WTC11 (cell line): ENCODE data around the gene FAM20C. TPM values are rescaled to one million over a fixed set of nuclear protein-coding genes. Genes with fewer than 3 reads are reported as not detected.

Experiments
- ATAC-seq: fragments of 200-7000 bp; cut with Tn5 transposase; 2 replicates; pipeline ENCODE4 v1.10.0; 2021; ENCODE audit warnings: mild to moderate bottlenecking, moderate library complexity
- CTCF ChIA-PET: fragments of 300-600 bp; sonication (Branson Sonifier 250); formaldehyde crosslinking; loops from one replicate; lab custom pipeline; 2021; ENCODE audit warnings: antibody characterized with exemption; lab: Charles Lee
- POLR2A ChIA-PET: fragments of 350-600 bp; sonication (Branson Sonifier 250); formaldehyde crosslinking; loops from one replicate; lab custom pipeline; 2021; ENCODE audit warnings: antibody characterized with exemption; lab: Charles Lee
- DNase-seq: peaks from one replicate; pipeline ENCODE4 v3.0.0; 2021; ENCODE audit warnings: low spot score
- H3K27ac Mint-ChIP-seq: 2 replicates; pipeline ENCODE4 v1.8.0; 2021; ENCODE audit warnings: mixed read lengths
- H3K27me3 Mint-ChIP-seq: 2 replicates; pipeline ENCODE4 v1.8.0; 2021; ENCODE audit warnings: low read depth, mild to moderate bottlenecking, moderate library complexity, mixed read lengths
- H3K36me3 Mint-ChIP-seq: 2 replicates; pipeline ENCODE4 v1.8.0; 2021; ENCODE audit warnings: mixed read lengths
- H3K4me1 Mint-ChIP-seq: 2 replicates; pipeline ENCODE4 v1.8.0; 2022; ENCODE audit warnings: mixed read lengths
- H3K4me3 Mint-ChIP-seq: 2 replicates; pipeline ENCODE4 v1.8.0; 2021; ENCODE audit warnings: mild to moderate bottlenecking, moderate library complexity, mixed read lengths
- H3K9me3 Mint-ChIP-seq: 2 replicates; pipeline ENCODE4 v1.8.0; 2021; ENCODE audit warnings: mixed read lengths
- FOXJ3 ChIP-seq: sonication (generic); formaldehyde crosslinking; IDR thresholded peaks from 2 replicates; pipeline ENCODE4 v1.9.0; 2021; ENCODE audit warnings: missing genetic modification reagents, mild to moderate bottlenecking, borderline replicate concordance
- HMGA2 ChIP-seq: fragments of 250-450 bp; sonication (Bioruptor Pico); IDR thresholded peaks from 2 replicates; pipeline ENCODE4 v1.4.0; 2021; ENCODE audit warnings: mild to moderate bottlenecking, moderate library complexity
- JAZF1 ChIP-seq: fragments of 250-450 bp; sonication (Bioruptor Pico); IDR thresholded peaks from 2 replicates; pipeline ENCODE4 v1.9.0; 2021; ENCODE audit warnings: moderate library complexity, mild to moderate bottlenecking, inconsistent platforms
- JUN ChIP-seq: sonication (generic); formaldehyde crosslinking; IDR thresholded peaks from 2 replicates; pipeline ENCODE4 v1.8.0; 2023; ENCODE audit warnings: mild to moderate bottlenecking, missing genetic modification reagents
- MYBL2 ChIP-seq: sonication (generic); formaldehyde crosslinking; IDR thresholded peaks from 2 replicates; pipeline ENCODE4 v1.8.1; 2023; ENCODE audit warnings: mild to moderate bottlenecking, moderate library complexity, missing genetic modification reagents
- NR2C2 ChIP-seq: sonication (generic); formaldehyde crosslinking; IDR thresholded peaks from 2 replicates; pipeline ENCODE4 v1.8.0; 2022; ENCODE audit warnings: mild to moderate bottlenecking, missing genetic modification reagents
- OVOL2 ChIP-seq: fragments of 250-450 bp; sonication (Bioruptor Pico); IDR thresholded peaks from 2 replicates; pipeline ENCODE4 v1.9.0; 2021; ENCODE audit warnings: mild to moderate bottlenecking, borderline replicate concordance
- SP1 ChIP-seq: sonication (generic); formaldehyde crosslinking; conservative IDR thresholded peaks from 2 replicates; pipeline ENCODE4 v1.8.1; 2022; ENCODE audit warnings: missing genetic modification reagents
- TCF7 ChIP-seq: sonication (generic); formaldehyde crosslinking; IDR thresholded peaks from 2 replicates; pipeline ENCODE4 v1.8.0; 2022; ENCODE audit warnings: mild to moderate bottlenecking, low read depth, missing genetic modification reagents, moderate library complexity
- TEAD1 ChIP-seq: sonication (generic); formaldehyde crosslinking; IDR thresholded peaks from 2 replicates; pipeline ENCODE4 v1.8.0; 2022; ENCODE audit warnings: mild to moderate bottlenecking, missing genetic modification reagents
- ZBTB21 ChIP-seq: sonication (generic); formaldehyde crosslinking; IDR thresholded peaks from 2 replicates; pipeline ENCODE4 v1.8.1; 2023; ENCODE audit warnings: mild to moderate bottlenecking, missing genetic modification reagents, borderline replicate concordance
- ZNF219 ChIP-seq: sonication (generic); formaldehyde crosslinking; IDR thresholded peaks from 2 replicates; pipeline ENCODE4 v1.8.0; 2023; ENCODE audit warnings: missing genetic modification reagents, mild to moderate bottlenecking, borderline replicate concordance
- ZNF423 ChIP-seq: fragments of 250-450 bp; sonication (Bioruptor Pico); IDR thresholded peaks from 2 replicates; pipeline ENCODE4 v2.1.2; 2022; ENCODE audit warnings: mild to moderate bottlenecking, moderate library complexity
- total RNA-seq: library from RNA; stranded (reverse); gene quantifications from 3 replicates; pipeline ENCODE4 v1.2.3, GENCODE V29; 2021
- TF ChIP-seq, protein P1 (sequence below): fragments of 250-450 bp; sonication (Bioruptor Pico); IDR thresholded peaks from 2 replicates; pipeline ENCODE4 v1.9.0; 2021; ENCODE audit warnings: mild to moderate bottlenecking, borderline replicate concordance
- TF ChIP-seq, protein P2 (sequence below): sonication (generic); formaldehyde crosslinking; conservative IDR thresholded peaks from 2 replicates; pipeline ENCODE4 v1.8.1; 2023; ENCODE audit warnings: mild to moderate bottlenecking, low read depth, missing genetic modification reagents, moderate library complexity
- TF ChIP-seq, protein P3 (sequence below): sonication (generic); formaldehyde crosslinking; IDR thresholded peaks from 2 replicates; pipeline ENCODE4 v1.8.0; 2022; ENCODE audit warnings: mild to moderate bottlenecking, missing genetic modification reagents
- TF ChIP-seq, protein P4 (sequence below): sonication (generic); formaldehyde crosslinking; IDR thresholded peaks from 2 replicates; pipeline ENCODE4 v1.8.0; 2023; ENCODE audit warnings: missing genetic modification reagents
- TF ChIP-seq, protein P5 (sequence below): fragments of 250-450 bp; sonication (Bioruptor Pico); IDR thresholded peaks from 2 replicates; pipeline ENCODE4 v1.8.0; 2021; ENCODE audit warnings: mild to moderate bottlenecking
- TF ChIP-seq, protein P6 (sequence below): sonication (generic); formaldehyde crosslinking; IDR thresholded peaks from 2 replicates; pipeline ENCODE4 v1.8.1; 2023; ENCODE audit warnings: mild to moderate bottlenecking, missing genetic modification reagents, moderate library complexity

FAM20C gene
- total RNA-seq, 1 experiment from 2014 or later: 64.9 TPM

DNA sequence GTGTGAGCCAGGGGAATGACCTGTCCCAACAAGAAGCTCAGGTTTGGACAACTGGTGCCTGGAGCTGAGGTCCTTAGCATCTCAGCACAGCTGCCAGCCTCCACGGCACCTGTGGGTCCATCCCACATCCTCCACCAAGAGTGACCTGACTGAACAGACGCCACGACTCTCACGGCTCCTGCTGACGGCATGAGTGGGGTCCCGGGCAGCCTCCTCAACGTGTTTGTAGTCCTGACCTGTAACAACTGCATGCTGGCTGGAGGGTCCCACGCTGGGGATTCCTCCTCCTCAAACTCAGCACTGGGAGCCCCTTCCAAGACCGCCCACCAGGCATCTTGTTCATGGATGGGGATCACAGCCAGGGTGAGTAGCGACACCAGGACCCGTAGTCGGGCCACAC is 36.2 kb downstream of the FAM20C start (continued):
- no peak for TF ChIP-seq TEAD1 (CRISPR knock-in tag)
- TF ChIP-seq JUN (CRISPR knock-in tag): no peak
- no peak for TF ChIP-seq HMGA2 (CRISPR knock-in tag)
- TF ChIP-seq, protein P1, sequence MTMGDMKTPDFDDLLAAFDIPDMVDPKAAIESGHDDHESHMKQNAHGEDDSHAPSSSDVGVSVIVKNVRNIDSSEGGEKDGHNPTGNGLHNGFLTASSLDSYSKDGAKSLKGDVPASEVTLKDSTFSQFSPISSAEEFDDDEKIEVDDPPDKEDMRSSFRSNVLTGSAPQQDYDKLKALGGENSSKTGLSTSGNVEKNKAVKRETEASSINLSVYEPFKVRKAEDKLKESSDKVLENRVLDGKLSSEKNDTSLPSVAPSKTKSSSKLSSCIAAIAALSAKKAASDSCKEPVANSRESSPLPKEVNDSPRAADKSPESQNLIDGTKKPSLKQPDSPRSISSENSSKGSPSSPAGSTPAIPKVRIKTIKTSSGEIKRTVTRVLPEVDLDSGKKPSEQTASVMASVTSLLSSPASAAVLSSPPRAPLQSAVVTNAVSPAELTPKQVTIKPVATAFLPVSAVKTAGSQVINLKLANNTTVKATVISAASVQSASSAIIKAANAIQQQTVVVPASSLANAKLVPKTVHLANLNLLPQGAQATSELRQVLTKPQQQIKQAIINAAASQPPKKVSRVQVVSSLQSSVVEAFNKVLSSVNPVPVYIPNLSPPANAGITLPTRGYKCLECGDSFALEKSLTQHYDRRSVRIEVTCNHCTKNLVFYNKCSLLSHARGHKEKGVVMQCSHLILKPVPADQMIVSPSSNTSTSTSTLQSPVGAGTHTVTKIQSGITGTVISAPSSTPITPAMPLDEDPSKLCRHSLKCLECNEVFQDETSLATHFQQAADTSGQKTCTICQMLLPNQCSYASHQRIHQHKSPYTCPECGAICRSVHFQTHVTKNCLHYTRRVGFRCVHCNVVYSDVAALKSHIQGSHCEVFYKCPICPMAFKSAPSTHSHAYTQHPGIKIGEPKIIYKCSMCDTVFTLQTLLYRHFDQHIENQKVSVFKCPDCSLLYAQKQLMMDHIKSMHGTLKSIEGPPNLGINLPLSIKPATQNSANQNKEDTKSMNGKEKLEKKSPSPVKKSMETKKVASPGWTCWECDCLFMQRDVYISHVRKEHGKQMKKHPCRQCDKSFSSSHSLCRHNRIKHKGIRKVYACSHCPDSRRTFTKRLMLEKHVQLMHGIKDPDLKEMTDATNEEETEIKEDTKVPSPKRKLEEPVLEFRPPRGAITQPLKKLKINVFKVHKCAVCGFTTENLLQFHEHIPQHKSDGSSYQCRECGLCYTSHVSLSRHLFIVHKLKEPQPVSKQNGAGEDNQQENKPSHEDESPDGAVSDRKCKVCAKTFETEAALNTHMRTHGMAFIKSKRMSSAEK (CRISPR knock-in tag): no peak
- TF ChIP-seq, protein P2, sequence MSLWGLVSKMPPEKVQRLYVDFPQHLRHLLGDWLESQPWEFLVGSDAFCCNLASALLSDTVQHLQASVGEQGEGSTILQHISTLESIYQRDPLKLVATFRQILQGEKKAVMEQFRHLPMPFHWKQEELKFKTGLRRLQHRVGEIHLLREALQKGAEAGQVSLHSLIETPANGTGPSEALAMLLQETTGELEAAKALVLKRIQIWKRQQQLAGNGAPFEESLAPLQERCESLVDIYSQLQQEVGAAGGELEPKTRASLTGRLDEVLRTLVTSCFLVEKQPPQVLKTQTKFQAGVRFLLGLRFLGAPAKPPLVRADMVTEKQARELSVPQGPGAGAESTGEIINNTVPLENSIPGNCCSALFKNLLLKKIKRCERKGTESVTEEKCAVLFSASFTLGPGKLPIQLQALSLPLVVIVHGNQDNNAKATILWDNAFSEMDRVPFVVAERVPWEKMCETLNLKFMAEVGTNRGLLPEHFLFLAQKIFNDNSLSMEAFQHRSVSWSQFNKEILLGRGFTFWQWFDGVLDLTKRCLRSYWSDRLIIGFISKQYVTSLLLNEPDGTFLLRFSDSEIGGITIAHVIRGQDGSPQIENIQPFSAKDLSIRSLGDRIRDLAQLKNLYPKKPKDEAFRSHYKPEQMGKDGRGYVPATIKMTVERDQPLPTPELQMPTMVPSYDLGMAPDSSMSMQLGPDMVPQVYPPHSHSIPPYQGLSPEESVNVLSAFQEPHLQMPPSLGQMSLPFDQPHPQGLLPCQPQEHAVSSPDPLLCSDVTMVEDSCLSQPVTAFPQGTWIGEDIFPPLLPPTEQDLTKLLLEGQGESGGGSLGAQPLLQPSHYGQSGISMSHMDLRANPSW (CRISPR knock-in tag): no peak
- no peak for TF ChIP-seq MYBL2 (CRISPR knock-in tag)
- TF ChIP-seq, all 79 proteins: peak for 0

DNA sequence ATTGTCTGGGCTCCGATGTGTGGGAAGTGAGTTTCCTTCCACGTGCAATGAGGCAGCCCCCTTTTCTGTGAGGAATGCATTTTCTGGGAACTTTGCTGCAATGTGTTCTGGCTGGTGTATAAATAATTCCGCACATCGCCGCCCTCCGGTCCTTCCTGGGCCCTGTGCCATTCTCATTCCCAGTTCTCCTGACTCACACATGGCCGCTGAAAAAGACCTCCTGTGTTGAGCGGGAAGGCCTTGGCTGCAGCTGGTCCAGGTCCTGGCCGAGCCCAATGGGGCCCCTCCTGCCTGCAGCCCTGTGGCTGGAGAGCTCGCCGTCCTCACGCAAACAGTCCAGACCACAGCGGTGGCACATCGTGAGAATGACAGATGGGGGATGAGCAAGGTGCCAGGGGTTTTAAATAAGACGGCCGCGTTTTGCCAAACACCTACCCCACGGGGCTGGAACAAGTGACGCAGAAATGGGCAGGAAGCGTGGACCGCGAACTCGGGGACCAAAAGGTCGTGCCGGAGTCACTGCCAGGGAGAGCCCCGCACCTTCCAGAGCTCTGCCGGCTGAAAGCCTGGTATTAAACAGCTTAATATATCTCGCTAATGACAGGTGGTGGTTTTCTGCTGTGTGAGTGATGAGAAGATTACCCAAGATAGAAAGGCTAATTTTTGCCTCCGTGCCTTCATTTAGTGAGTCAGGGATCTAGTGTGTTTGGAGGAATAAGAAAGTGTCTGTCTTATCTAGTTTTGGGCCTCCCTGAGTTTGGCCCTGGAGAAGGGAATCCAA is 37.0 kb downstream of the FAM20C start:
- CTCF ChIA-PET: interaction anchor here (1.3 kb wide), 1 partner anchor 29 kb away, joined by 8 read pairs; no protein-coding TSS in a partner anchor
- H3K27me3 Mint-ChIP-seq: no peaks in the 10 kb centered on the region
- no peak for ATAC-seq
- H3K27ac Mint-ChIP-seq: no peak overlapping the region
- TF ChIP-seq, protein P3, sequence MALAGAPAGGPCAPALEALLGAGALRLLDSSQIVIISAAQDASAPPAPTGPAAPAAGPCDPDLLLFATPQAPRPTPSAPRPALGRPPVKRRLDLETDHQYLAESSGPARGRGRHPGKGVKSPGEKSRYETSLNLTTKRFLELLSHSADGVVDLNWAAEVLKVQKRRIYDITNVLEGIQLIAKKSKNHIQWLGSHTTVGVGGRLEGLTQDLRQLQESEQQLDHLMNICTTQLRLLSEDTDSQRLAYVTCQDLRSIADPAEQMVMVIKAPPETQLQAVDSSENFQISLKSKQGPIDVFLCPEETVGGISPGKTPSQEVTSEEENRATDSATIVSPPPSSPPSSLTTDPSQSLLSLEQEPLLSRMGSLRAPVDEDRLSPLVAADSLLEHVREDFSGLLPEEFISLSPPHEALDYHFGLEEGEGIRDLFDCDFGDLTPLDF: no peak
- no peak for TF ChIP-seq JUN (CRISPR knock-in tag)
- TF ChIP-seq OVOL2 (CRISPR knock-in tag): no peak
- no peak for TF ChIP-seq HMGA2 (CRISPR knock-in tag)
- TF ChIP-seq, all 79 proteins: peak for 0
- Mint-ChIP-seq H3K36me3 (no peaks in the 10 kb centered on the region), H3K9me3 (no peaks in the 10 kb centered on the region), H3K4me1 (no peaks in the 10 kb centered on the region), H3K4me3 (no peak overlapping the region)
- POLR2A ChIA-PET: no interaction called here
- DNase-seq: no peak

DNA sequence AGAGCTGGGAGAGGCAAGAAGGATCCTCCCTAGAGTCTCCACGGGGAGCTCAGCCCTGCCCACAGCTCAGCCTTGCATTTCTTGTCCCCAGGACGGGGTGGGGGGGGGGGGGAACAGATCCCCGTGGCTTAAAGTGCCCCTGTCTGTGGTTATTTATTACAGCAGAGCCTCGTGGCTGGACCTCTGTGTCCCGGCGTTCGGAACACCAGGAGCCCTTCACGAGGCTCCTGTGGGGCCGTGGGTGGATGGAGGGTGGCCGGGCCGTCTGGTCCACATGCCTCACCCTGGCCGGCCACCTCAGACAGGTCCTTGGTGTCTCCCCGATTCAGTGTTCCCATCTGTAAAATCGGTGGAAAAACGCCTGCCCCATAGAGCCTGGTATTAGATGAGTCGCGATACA is 37.9 kb downstream of the FAM20C start:
- CTCF ChIA-PET: interaction anchor here (1.3 kb wide), 1 partner anchor 30 kb away, joined by 8 read pairs; no protein-coding TSS in a partner anchor
- H3K4me1 Mint-ChIP-seq: no peaks in the 10 kb centered on the region
- ATAC-seq: no peak
- TF ChIP-seq ZNF219 (CRISPR knock-in tag) (no peak), TCF7 (CRISPR knock-in tag) (no peak), NR2C2 (CRISPR knock-in tag) (no peak), OVOL2 (CRISPR knock-in tag) (no peak), SP1 (CRISPR knock-in tag) (no peak), ZBTB21 (no peak), FOXJ3 (CRISPR knock-in tag) (no peak), ZNF423 (CRISPR knock-in tag) (no peak), JAZF1 (CRISPR knock-in tag) (no peak)
- TF ChIP-seq, protein P4, sequence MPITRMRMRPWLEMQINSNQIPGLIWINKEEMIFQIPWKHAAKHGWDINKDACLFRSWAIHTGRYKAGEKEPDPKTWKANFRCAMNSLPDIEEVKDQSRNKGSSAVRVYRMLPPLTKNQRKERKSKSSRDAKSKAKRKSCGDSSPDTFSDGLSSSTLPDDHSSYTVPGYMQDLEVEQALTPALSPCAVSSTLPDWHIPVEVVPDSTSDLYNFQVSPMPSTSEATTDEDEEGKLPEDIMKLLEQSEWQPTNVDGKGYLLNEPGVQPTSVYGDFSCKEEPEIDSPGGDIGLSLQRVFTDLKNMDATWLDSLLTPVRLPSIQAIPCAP (CRISPR knock-in tag): no peak
- TF ChIP-seq, protein P5, sequence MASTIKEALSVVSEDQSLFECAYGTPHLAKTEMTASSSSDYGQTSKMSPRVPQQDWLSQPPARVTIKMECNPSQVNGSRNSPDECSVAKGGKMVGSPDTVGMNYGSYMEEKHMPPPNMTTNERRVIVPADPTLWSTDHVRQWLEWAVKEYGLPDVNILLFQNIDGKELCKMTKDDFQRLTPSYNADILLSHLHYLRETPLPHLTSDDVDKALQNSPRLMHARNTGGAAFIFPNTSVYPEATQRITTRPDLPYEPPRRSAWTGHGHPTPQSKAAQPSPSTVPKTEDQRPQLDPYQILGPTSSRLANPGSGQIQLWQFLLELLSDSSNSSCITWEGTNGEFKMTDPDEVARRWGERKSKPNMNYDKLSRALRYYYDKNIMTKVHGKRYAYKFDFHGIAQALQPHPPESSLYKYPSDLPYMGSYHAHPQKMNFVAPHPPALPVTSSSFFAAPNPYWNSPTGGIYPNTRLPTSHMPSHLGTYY (CRISPR knock-in tag): no peak
- TF ChIP-seq, protein P6, sequence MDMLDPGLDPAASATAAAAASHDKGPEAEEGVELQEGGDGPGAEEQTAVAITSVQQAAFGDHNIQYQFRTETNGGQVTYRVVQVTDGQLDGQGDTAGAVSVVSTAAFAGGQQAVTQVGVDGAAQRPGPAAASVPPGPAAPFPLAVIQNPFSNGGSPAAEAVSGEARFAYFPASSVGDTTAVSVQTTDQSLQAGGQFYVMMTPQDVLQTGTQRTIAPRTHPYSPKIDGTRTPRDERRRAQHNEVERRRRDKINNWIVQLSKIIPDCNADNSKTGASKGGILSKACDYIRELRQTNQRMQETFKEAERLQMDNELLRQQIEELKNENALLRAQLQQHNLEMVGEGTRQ (CRISPR knock-in tag): no peak

More for the DNA sequence above, 37.9 kb downstream of the FAM20C start:
- no peaks in the 10 kb centered on the region for H3K9me3 Mint-ChIP-seq
- H3K4me3 Mint-ChIP-seq: no peak overlapping the region
- no peak for DNase-seq
- H3K27me3 Mint-ChIP-seq: no peaks in the 10 kb centered on the region
- no peak overlapping the region for H3K27ac Mint-ChIP-seq
- H3K36me3 Mint-ChIP-seq: no peaks in the 10 kb centered on the region
- POLR2A ChIA-PET: no interaction called here
